GM12864 (cell line): ENCODE measurements around the gene SWI5.

ENCODE experiments used
- DNase-seq: peaks from one replicate; pipeline ENCODE4 v3.0.0-alpha.2; 2011; ENCODE audit warnings: low read depth
- H3K4me3 ChIP-seq: 2 replicates; pipeline ENCODE4 v1.5.1; 2011; ENCODE audit warnings: mild to moderate bottlenecking, low read depth, low read length, control low read depth
- TF ChIP-seq, protein P1 (sequence below): IDR thresholded peaks from 2 replicates; pipeline ENCODE4 v1.5.1; 2011; ENCODE audit warnings: low read depth, mild to moderate bottlenecking, moderate library complexity, low read length, control low read depth, inconsistent platforms; ENCODE audit errors: missing control alignments

Gene SWI5

GRCh38 chr9:128246471-128246870 is 29.6 kb upstream of the SWI5 start:
- TF ChIP-seq, protein P1, sequence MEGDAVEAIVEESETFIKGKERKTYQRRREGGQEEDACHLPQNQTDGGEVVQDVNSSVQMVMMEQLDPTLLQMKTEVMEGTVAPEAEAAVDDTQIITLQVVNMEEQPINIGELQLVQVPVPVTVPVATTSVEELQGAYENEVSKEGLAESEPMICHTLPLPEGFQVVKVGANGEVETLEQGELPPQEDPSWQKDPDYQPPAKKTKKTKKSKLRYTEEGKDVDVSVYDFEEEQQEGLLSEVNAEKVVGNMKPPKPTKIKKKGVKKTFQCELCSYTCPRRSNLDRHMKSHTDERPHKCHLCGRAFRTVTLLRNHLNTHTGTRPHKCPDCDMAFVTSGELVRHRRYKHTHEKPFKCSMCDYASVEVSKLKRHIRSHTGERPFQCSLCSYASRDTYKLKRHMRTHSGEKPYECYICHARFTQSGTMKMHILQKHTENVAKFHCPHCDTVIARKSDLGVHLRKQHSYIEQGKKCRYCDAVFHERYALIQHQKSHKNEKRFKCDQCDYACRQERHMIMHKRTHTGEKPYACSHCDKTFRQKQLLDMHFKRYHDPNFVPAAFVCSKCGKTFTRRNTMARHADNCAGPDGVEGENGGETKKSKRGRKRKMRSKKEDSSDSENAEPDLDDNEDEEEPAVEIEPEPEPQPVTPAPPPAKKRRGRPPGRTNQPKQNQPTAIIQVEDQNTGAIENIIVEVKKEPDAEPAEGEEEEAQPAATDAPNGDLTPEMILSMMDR: no peak
- no peak overlapping the region for H3K4me3 ChIP-seq
- DNase-seq: no peak

GRCh38 chr9:128247226-128247803 is 28.8 kb upstream of the SWI5 start:
- no peak overlapping the region for H3K4me3 ChIP-seq
- TF ChIP-seq, protein P1: no peak
- no peak for DNase-seq

GRCh38 chr9:128249558-128249907 is 26.5 kb upstream of the SWI5 start:
- H3K4me3 ChIP-seq: no peak overlapping the region
- TF ChIP-seq, protein P1: no peak
- DNase-seq: no peak

DNA sequence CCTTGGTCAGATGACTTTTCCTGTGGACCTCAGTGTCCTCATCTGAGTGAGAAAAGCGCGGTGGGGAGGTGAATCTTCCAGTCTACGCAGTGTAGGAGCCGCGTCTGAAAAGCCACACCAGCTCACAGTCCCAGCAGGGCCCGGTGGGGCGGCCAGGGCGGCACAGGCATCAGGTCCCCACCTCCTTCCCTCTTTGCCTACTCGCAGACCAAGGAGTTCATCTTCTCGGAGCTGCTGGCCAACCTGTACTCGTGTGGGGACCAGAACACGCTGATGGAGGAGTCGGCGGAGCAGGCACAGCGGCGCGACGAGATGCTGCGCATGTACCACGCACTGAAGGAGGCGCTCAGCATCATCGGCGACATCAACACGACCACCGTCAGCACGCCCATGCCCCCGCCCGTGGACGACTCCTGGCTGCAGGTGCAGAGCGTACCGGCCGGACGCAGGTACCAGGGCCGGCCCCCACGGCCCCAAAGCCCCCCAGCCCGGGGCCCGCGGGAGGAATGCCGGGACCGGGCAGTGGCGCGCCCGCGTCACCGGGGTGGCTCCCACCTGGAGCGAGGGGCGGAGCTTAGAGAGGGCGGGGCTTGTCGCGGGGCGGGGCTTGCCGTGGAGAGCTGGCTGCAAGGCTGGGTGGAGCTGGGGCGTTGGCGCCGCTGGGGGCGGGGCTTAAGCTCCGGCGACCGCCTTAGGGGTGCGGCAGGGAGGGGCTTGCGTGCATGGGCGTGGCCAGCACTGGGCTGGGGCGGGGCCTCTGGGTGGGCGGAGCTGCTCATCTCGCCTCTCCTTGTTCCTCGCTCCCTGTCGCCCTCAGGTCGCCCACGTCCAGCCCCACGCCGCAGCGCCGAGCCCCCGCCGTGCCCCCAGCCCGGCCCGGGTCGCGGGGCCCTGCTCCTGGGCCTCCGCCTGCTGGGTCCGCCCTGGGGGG is 25.9 kb upstream of the SWI5 start:
- peak overlapping the region; percentile 31 for H3K4me3 ChIP-seq
- TF ChIP-seq, protein P1: no peak
- DNase-seq: peak; percentile 50

DNA sequence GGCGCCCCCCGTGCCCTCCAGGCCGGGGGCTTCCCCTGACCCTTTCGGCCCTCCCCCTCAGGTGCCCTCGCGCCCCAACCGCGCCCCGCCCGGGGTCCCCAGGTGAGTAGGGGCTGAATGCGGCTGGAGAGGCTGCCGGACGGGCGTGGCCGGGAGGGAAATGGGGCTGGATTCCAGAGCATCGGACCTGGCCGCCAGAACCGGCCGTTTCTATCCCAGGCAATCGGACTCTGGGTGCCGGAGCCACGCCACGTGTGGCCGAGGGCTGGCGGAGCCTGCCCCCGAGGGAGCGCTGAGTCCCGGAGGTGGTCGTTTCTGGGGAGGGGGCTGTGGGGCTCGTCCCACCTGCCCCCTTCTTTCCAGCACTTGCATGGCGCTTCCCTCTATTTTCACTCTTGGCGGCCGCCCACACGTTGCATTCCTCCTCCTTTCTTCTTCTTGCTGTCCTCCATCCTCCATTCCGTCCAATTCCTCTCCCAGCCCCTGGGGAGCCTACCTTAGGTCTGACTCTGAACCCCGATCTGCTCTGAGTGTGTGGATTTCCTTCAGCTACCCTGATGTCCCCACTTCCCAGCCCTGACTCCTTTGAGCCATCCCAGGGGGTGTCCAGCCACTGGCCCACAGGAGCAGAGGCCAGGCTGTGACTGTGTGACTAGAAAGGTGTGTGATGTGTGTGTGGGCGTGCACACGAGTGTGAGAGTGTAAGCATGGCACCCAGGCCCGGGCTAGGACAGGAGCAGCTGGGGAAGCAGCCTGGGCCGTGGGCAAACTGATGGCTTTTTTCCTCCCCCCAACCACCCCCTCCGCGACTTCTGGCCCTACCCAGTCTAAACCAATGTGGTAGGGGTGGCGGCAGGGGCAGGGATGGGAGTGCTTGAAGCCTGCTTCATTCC is 25.0 kb upstream of the SWI5 start:
- DNase-seq: no peak
- peak overlapping the region; percentile 31 for H3K4me3 ChIP-seq
- TF ChIP-seq, protein P1: no peak

DNA sequence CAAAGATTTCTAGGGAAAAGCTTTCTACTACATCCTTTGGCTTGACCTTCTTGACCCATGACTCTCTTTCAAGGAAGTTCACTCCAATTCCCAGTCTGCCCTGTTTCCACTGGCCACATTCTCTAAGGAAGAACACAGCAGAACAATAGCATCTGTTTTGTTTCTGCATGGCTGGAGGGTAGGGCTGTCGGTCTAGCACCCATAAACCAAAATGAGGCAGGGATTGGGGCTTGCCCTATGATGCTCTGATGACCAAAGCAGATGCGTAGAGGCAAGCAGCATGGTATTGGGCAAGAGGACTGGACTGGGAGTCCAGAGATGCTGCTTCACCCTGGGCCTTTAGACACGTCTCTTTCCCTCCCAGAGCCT is 24.4 kb upstream of the SWI5 start:
- TF ChIP-seq, protein P1: no peak
- no peak for DNase-seq
- H3K4me3 ChIP-seq: no peak overlapping the region
